Astrocyte (in vitro differentiated cells and primary cell): ENCODE results near the gene GREM2. TPM values are rescaled to one million over a fixed set of nuclear protein-coding genes. Genes with fewer than 3 reads are reported as not detected.
A peak's percentile ranks its signal among the peaks of the same experiment; 100 is the strongest.

Experiments
- DNase-seq: peaks from one replicate; pipeline ENCODE4 v3.0.0-alpha.2; 2010; ENCODE audit warnings: low read depth
- FAIRE-seq: peaks from 2 replicates; lab custom pipeline; 2011; peaks lifted over from hg19 to GRCh38; lab: Jason Lieb, UNC
- H2AFZ ChIP-seq: 2 replicates; pipeline ENCODE4 v1.6.0; 2012; ENCODE audit warnings: low read depth, low read length, inconsistent platforms
- H3K27ac ChIP-seq: 2 replicates; pipeline ENCODE4 v1.5.1; 2011; ENCODE audit warnings: low read depth, low read length, inconsistent platforms
- H3K27me3 ChIP-seq: 2 replicates; pipeline ENCODE4 v1.6.0; 2011; ENCODE audit warnings: low read length, inconsistent platforms; ENCODE audit not compliant: insufficient read depth
- H3K36me3 ChIP-seq: 2 replicates; pipeline ENCODE4 v1.5.1; 2011; ENCODE audit warnings: low read length, inconsistent platforms; ENCODE audit not compliant: insufficient read depth
- H3K4me1 ChIP-seq: 2 replicates; pipeline ENCODE4 v1.5.1; 2011; ENCODE audit warnings: low read length, inconsistent platforms; ENCODE audit not compliant: insufficient read depth
- H3K4me2 ChIP-seq: 2 replicates; pipeline ENCODE4 v1.6.0; 2012; ENCODE audit warnings: low read length, inconsistent platforms
- H3K4me3 ChIP-seq: 2 replicates; pipeline ENCODE4 v1.5.1; 2011; ENCODE audit warnings: low read depth, mild to moderate bottlenecking, low read length, inconsistent platforms; ENCODE audit not compliant: insufficient read depth
- H3K79me2 ChIP-seq: 2 replicates; pipeline ENCODE4 v1.6.0; 2012; ENCODE audit warnings: mild to moderate bottlenecking, low read length, inconsistent platforms; ENCODE audit not compliant: insufficient read depth
- H3K9ac ChIP-seq: 2 replicates; pipeline ENCODE4 v1.6.0; 2012; ENCODE audit warnings: mild to moderate bottlenecking, low read length, inconsistent platforms
- H3K9me3 ChIP-seq: 2 replicates; pipeline ENCODE4 v1.5.1; 2012; ENCODE audit warnings: low read depth, mild to moderate bottlenecking, low read length, inconsistent platforms; ENCODE audit not compliant: insufficient read depth
- H4K20me1 ChIP-seq: 2 replicates; pipeline ENCODE4 v1.6.0; 2012; ENCODE audit warnings: low read length, inconsistent platforms; ENCODE audit not compliant: insufficient read depth
- H3K27ac Mint-ChIP-seq: one replicate; pipeline ENCODE4 v1.8.0; 2021; ENCODE audit warnings: mild to moderate bottlenecking, mixed read lengths; ENCODE audit not compliant: unreplicated experiment
- H3K27me3 Mint-ChIP-seq: one replicate; pipeline ENCODE4 v1.8.0; 2021; ENCODE audit warnings: low read depth, mixed read lengths; ENCODE audit not compliant: unreplicated experiment
- H3K36me3 Mint-ChIP-seq: one replicate; pipeline ENCODE4 v1.8.0; 2021; ENCODE audit warnings: low read depth, mixed read lengths; ENCODE audit not compliant: unreplicated experiment
- H3K4me1 Mint-ChIP-seq: one replicate; pipeline ENCODE4 v1.8.0; 2021; ENCODE audit warnings: low read depth, mixed read lengths; ENCODE audit not compliant: unreplicated experiment
- H3K4me3 Mint-ChIP-seq: one replicate; pipeline ENCODE4 v1.8.0; 2021; ENCODE audit warnings: mild to moderate bottlenecking, moderate library complexity, mixed read lengths; ENCODE audit not compliant: unreplicated experiment
- H3K9me3 Mint-ChIP-seq: one replicate; pipeline ENCODE4 v1.8.0; 2021; ENCODE audit warnings: mild to moderate bottlenecking, mixed read lengths; ENCODE audit not compliant: unreplicated experiment
- CTCF ChIP-seq: IDR thresholded peaks from 2 replicates; pipeline ENCODE4 v1.5.1; 2011; ENCODE audit warnings: low read depth, mild to moderate bottlenecking, inconsistent platforms, low read length, moderate library complexity; ENCODE audit not compliant: insufficient read depth
- EZH2 ChIP-seq: IDR thresholded peaks from 2 replicates; pipeline ENCODE4 v1.6.1; 2012; ENCODE audit warnings: mild to moderate bottlenecking, low read length, inconsistent platforms; ENCODE audit not compliant: insufficient read depth
- total RNA-seq: library from RNA; stranded (reverse); gene quantifications from 2 replicates; pipeline ENCODE4 v1.2.1, GENCODE V29; 2021

The GREM2 gene
- total RNA-seq, 1 donor from 2014 or later: 0.14 TPM

GRCh38 chr1:240487493-240487892 lies 124.5 kb downstream of the GREM2 start:
- Histone ChIP-seq H3K79me2 (no peaks in the 10 kb centered on the region), H4K20me1 (no peaks in the 10 kb centered on the region), H3K4me3 (no peak overlapping the region), H3K4me1 (peaks cover 15% of the 10 kb centered on the region), H3K9me3 (no peaks in the 10 kb centered on the region), H2AFZ (no peak overlapping the region), H3K27ac (no peak overlapping the region), H3K4me2 (no peak overlapping the region), H3K9ac (no peak overlapping the region), H3K27me3 (no peaks in the 10 kb centered on the region), H3K36me3 (no peaks in the 10 kb centered on the region)
- Mint-ChIP-seq H3K27ac (no peak overlapping the region), H3K4me3 (no peak overlapping the region), H3K4me1 (peaks cover 16% of the 10 kb centered on the region), H3K9me3 (peaks cover 2% of the 10 kb centered on the region), H3K27me3 (peaks cover 8% of the 10 kb centered on the region), H3K36me3 (no peaks in the 10 kb centered on the region)
- no peak for FAIRE-seq
- no peak for TF ChIP-seq CTCF
- no peak for TF ChIP-seq EZH2
- no peak for DNase-seq

- Histone ChIP-seq H3K4me3 (no peak overlapping the region), H3K4me1 (peaks cover 8% of the 10 kb centered on the region), H3K27me3 (no peaks in the 10 kb centered on the region), H3K9me3 (no peaks in the 10 kb centered on the region), H4K20me1 (no peaks in the 10 kb centered on the region), H3K79me2 (no peaks in the 10 kb centered on the region), H3K4me2 (no peak overlapping the region), H2AFZ (no peak overlapping the region), H3K27ac (no peak overlapping the region), H3K9ac (no peak overlapping the region), H3K36me3 (no peaks in the 10 kb centered on the region)
- no peak overlapping the region for H3K4me3 Mint-ChIP-seq
- no peak for TF ChIP-seq EZH2
- TF ChIP-seq CTCF: no peak
- peaks cover 8% of the 10 kb centered on the region for H3K27me3 Mint-ChIP-seq
- FAIRE-seq (peak; percentile 20), DNase-seq (no peak)
- H3K27ac Mint-ChIP-seq: no peak overlapping the region
- H3K9me3 Mint-ChIP-seq: peaks cover 2% of the 10 kb centered on the region
- no peaks in the 10 kb centered on the region for H3K36me3 Mint-ChIP-seq
- peaks cover 11% of the 10 kb centered on the region for H3K4me1 Mint-ChIP-seq
Observed at GRCh38 chr1:240486611-240487010, 125.3 kb downstream of the GREM2 start.

GRCh38 chr1:240484804-240485443 lies 127.0 kb downstream of the GREM2 start:
- Histone ChIP-seq H2AFZ (no peak overlapping the region), H3K4me2 (no peak overlapping the region), H3K4me1 (no peaks in the 10 kb centered on the region), H3K27ac (no peak overlapping the region), H3K9ac (no peak overlapping the region), H3K9me3 (no peaks in the 10 kb centered on the region), H3K36me3 (no peaks in the 10 kb centered on the region), H3K79me2 (no peaks in the 10 kb centered on the region), H3K4me3 (no peak overlapping the region), H3K27me3 (no peaks in the 10 kb centered on the region), H4K20me1 (no peaks in the 10 kb centered on the region)
- Mint-ChIP-seq H3K9me3 (peaks cover 2% of the 10 kb centered on the region), H3K4me3 (no peak overlapping the region), H3K36me3 (no peaks in the 10 kb centered on the region), H3K4me1 (no peaks in the 10 kb centered on the region), H3K27ac (no peak overlapping the region), H3K27me3 (peaks cover 8% of the 10 kb centered on the region)
- TF ChIP-seq CTCF: no peak
- TF ChIP-seq EZH2: no peak
- DNase-seq (no peak), FAIRE-seq (no peak)
